Measurements from ENCODE around the gene ZFP62.
A peak's percentile ranks its signal among the peaks of the same experiment; 100 is the strongest.

ZFP62 gene

DNA sequence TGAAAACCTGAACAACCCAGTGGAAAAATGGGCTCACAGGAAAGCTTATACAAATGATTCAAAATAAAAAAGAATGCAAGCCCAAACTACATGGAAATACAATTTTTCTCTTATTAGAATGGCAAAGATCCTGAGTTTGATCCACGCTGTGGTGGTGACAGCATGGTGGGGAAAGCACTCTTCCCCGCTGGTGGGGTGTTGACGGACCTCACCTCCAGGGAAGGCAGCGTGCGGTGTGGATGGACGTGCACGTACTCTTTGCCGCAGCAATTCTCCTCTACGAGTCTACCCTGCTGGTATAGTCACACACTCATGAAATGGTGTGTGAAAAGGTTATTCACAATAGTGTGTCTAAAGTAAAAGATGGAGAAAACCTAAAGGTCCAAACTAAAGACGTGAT is 5.9 kb upstream of the ZFP62 start:
- no peak overlapping the region for H3K4me3 ChIP-seq (ENCODE audit: low read depth, low read length)
- TF ChIP-seq, protein P1, sequence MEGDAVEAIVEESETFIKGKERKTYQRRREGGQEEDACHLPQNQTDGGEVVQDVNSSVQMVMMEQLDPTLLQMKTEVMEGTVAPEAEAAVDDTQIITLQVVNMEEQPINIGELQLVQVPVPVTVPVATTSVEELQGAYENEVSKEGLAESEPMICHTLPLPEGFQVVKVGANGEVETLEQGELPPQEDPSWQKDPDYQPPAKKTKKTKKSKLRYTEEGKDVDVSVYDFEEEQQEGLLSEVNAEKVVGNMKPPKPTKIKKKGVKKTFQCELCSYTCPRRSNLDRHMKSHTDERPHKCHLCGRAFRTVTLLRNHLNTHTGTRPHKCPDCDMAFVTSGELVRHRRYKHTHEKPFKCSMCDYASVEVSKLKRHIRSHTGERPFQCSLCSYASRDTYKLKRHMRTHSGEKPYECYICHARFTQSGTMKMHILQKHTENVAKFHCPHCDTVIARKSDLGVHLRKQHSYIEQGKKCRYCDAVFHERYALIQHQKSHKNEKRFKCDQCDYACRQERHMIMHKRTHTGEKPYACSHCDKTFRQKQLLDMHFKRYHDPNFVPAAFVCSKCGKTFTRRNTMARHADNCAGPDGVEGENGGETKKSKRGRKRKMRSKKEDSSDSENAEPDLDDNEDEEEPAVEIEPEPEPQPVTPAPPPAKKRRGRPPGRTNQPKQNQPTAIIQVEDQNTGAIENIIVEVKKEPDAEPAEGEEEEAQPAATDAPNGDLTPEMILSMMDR (IDR thresholded peaks at IDR 0.05; ENCODE audit: borderline replicate concordance, insufficient read depth, low read depth, low read length), result no peak

DNA sequence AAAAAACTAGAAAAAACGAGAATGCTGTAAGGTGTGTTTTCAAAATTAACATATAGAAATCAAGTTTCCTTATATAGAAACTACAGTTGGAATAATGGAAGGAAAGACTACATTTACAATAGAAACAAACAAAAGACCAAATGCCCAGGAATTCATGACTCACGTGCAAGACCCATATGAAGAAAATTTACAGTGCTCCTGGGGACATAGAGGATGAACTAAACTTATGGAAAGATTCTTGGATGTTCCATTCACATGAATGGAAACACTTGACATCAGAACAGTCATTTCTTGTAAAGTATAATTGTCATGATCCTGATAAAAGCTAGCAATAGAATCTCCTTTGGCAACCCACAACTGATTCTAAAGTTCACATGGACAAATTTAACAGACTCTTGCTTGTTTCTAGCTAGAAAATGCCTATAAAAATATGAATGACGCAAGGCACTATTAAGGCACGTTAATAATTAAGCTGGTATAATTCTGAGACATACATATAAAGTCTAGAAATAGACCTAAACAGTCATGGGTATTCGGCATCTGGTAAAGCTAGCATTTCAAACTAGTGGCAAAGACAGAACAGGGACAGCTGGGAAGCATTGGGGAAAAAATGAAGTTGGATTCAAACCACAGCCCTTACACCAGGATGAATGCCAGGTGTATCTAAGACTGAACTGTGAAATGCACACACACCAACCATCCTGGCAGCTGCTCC is 5.1 kb upstream of the ZFP62 start:
- H3K4me3 ChIP-seq (ENCODE audit: low read depth, low read length), result no peak overlapping the region
- TF ChIP-seq, protein P1 (IDR thresholded peaks at IDR 0.05; ENCODE audit: borderline replicate concordance, insufficient read depth, low read depth, low read length), result no peak

DNA sequence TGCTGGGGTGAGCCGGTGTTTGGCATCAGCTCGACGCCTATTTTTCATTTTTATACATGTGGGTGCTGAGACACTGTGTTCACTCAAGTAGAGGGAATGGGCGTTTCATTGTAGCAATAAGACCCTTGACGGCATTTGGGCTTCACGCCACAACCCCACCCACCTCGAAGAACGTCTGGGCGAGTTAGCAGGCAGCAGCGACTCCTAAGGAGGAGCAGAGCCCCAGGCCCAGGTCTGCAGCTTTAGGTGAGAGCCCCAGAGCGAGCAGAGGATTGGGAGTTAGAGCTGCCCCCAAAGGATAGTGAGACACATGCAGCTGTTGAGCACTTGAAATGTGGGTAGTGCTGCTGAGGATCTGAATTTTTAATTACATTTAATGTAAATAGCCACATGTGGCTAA is 1.6 kb upstream of the ZFP62 start:
- H3K4me3 ChIP-seq (ENCODE audit: low read depth, low read length), result no peak overlapping the region
- TF ChIP-seq, protein P1 (IDR thresholded peaks at IDR 0.05; ENCODE audit: borderline replicate concordance, insufficient read depth, low read depth, low read length), result no peak

DNA sequence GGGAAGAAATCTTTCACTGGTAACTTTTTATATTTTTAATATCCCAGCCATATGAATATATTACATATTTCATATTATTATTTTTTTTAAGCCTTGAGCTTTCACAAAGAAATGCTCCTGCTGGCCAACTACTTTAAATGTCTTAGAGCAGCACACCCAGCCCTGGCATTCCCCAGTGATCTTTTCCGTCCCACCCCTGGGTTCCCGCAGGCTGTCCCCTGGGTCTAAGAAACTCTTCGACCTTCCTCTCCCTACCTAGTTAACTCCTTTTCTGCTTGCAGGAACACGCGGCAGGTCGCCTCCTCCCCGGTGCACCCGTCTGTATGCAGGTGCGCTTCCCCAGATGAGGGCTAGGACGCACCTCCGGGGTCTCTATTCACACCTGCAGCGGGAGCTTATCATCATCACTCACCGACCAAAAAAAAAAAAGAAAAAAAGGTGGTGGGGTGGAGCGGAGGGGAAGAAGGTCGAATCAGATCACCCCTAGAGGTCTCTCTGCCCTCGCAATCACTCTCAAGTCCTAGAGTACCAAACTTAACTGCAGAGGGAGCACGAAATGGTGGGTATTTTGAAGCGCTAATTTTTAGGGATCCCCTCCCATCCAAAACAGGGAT is 696 bp downstream of the ZFP62 start:
- TF ChIP-seq, protein P1 (IDR thresholded peaks at IDR 0.05; ENCODE audit: borderline replicate concordance, insufficient read depth, low read depth, low read length), result peak; percentile 44
- peak overlapping the region; percentile 77 for H3K4me3 ChIP-seq (ENCODE audit: low read depth, low read length)

DNA sequence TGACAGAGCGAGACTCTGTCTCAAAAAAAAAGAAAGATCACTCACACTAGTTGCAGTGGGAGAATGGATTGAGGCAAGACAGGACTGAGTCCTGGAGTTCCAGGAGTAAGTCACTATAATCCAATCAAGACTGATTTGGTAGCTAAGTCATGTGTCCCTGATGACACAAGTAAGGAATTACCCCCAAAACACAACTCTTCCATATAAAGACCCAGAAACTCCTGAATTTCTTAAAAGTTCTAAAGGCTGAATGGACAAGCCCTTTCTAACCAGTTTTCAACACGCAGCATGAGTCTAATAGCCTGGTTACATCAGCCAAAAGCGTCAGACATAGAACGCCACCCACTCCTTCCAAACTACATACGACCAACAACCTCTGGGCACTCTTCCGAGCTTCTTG is 2.5 kb downstream of the ZFP62 start:
- H3K4me3 ChIP-seq (ENCODE audit: low read depth, low read length), result no peak overlapping the region
- TF ChIP-seq, protein P1 (IDR thresholded peaks at IDR 0.05; ENCODE audit: borderline replicate concordance, insufficient read depth, low read depth, low read length), result no peak

DNA sequence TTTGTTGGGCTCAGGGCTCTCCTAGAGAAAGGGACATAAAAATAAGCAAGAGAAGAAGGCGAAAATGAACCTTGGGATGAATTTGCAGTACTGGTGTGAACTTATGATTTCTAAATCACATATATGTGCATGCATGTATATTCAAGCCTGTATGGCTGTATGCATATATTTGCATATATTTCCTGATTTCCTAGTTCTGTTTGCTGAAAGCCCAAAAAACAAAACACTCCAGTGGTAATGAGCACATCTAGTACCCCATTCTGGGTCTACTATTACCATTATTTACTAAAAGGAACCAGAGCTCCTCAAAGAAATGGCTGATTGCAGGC is 7.3 kb downstream of the ZFP62 start:
- TF ChIP-seq, protein P1 (IDR thresholded peaks at IDR 0.05; ENCODE audit: borderline replicate concordance, insufficient read depth, low read depth, low read length), result no peak
- no peak overlapping the region for H3K4me3 ChIP-seq (ENCODE audit: low read depth, low read length)
